GM23338 (cell line): Measurements from ENCODE around the gene NOP9.

Experiments
- CREB1 ChIP-seq: fragments of 250-450 bp; sonication (Bioruptor Pico); IDR thresholded peaks from 2 replicates; pipeline ENCODE4 v1.5.0; 2020; ENCODE audit warnings: low read depth, mild to moderate bottlenecking, moderate library complexity
- EZH2 ChIP-seq: fragments of 200-600 bp; sonication (generic); IDR thresholded peaks from one replicate; pipeline ENCODE4 v1.8.0; 2017; ENCODE audit warnings: antibody characterized with exemption, mild to moderate bottlenecking, low read depth; ENCODE audit not compliant: unreplicated experiment
- EZH2phosphoT487 ChIP-seq: fragments of 200-600 bp; sonication (generic); IDR thresholded peaks from one replicate; pipeline ENCODE4 v1.8.1; 2018; ENCODE audit warnings: antibody characterized with exemption; ENCODE audit not compliant: unreplicated experiment
- JUNB ChIP-seq: IDR thresholded peaks from one replicate; pipeline ENCODE4 v1.6.1; 2016; ENCODE audit warnings: antibody characterized with exemption; ENCODE audit not compliant: unreplicated experiment
- NANOG ChIP-seq: IDR thresholded peaks from 2 replicates; pipeline ENCODE4 v1.6.1; 2016; ENCODE audit warnings: antibody characterized with exemption, borderline replicate concordance
- POLR2AphosphoS5 ChIP-seq: IDR thresholded peaks from 2 replicates; pipeline ENCODE4 v1.6.1; 2016; ENCODE audit warnings: antibody characterized with exemption, low read depth
- STAT1 ChIP-seq: IDR thresholded peaks from one replicate; pipeline ENCODE4 v1.6.1; 2016; ENCODE audit warnings: antibody characterized with exemption; ENCODE audit not compliant: unreplicated experiment
- ZNF114 ChIP-seq: fragments of 250-450 bp; sonication (Bioruptor Pico); IDR thresholded peaks from 2 replicates; pipeline ENCODE4 v1.5.0; 2020; ENCODE audit warnings: mild to moderate bottlenecking, moderate library complexity
- ZNF331 ChIP-seq: fragments of 250-450 bp; sonication (Bioruptor Pico); IDR thresholded peaks from 2 replicates; pipeline ENCODE4 v1.5.0; 2020; ENCODE audit warnings: low read depth, mild to moderate bottlenecking, moderate library complexity
- TF ChIP-seq, protein P1 (sequence below), 2 experiments: fragments of 200-600 bp in 1 of 2; sonication (generic) in 1 of 2; conservative IDR thresholded peaks; 2 replicates each; pipeline versions ENCODE4 v1.5.1 to v1.6.1; 2016 to 2017; ENCODE audit warnings: antibody characterized with exemption in 2 of 2, low read depth in 2 of 2, mild to moderate bottlenecking in 2 of 2, moderate library complexity in 1 of 2
- TF ChIP-seq, protein P2 (sequence below): IDR thresholded peaks from one replicate; pipeline ENCODE4 v1.6.1; 2018; ENCODE audit warnings: antibody characterized with exemption; ENCODE audit not compliant: unreplicated experiment
- TF ChIP-seq, protein P3 (sequence below): IDR thresholded peaks from 2 replicates; pipeline ENCODE4 v1.6.1; 2016; ENCODE audit warnings: antibody characterized with exemption
- TF ChIP-seq, protein P4 (sequence below): fragments of 250-450 bp; sonication (Bioruptor Pico); IDR thresholded peaks from 2 replicates; pipeline ENCODE4 v1.5.0; 2020; ENCODE audit warnings: mild to moderate bottlenecking, moderate library complexity

DNA sequence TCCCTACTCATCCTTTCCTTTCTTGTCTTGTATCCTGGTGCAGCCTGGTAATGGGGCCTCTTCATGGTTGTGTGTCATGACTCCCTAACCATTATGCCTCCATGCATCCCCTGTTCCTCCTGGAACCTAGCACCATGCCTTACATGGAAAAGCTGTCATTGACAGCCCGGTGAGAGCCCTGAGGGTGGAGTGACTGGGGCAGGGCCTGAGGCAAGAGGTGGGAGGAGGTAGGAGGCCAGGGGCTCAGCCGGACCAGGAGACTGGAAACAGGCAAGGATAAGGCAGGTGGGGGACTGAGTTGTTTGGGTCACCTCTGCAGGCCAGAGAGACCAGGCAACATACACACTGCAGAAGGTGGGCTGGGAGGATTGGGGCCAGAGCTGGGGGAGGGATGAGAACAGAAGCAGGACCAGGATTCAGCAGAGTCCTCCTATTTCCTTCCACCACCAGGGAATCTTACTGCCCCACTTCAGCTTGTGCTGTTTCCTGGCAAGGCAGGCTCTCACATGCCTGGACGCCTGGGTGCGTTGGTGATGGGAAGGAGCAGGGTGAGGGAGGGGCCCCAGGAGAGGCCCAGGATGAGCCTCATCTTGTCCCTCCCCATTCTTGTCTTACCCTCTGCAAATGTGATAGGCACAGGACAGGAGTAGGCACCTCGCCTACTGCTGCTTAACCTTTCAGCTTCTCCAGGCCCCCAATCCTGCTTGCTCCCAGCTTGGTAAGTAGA lies 10.1 kb downstream of the NOP9 start, which contains the start of gene LTB4R2:
- TF ChIP-seq, protein P1, sequence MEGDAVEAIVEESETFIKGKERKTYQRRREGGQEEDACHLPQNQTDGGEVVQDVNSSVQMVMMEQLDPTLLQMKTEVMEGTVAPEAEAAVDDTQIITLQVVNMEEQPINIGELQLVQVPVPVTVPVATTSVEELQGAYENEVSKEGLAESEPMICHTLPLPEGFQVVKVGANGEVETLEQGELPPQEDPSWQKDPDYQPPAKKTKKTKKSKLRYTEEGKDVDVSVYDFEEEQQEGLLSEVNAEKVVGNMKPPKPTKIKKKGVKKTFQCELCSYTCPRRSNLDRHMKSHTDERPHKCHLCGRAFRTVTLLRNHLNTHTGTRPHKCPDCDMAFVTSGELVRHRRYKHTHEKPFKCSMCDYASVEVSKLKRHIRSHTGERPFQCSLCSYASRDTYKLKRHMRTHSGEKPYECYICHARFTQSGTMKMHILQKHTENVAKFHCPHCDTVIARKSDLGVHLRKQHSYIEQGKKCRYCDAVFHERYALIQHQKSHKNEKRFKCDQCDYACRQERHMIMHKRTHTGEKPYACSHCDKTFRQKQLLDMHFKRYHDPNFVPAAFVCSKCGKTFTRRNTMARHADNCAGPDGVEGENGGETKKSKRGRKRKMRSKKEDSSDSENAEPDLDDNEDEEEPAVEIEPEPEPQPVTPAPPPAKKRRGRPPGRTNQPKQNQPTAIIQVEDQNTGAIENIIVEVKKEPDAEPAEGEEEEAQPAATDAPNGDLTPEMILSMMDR (conservative IDR thresholded peaks at IDR 0.05; ENCODE audit: low read depth in 2 of 2): no peak
- TF ChIP-seq EZH2 (no peak), CREB1 (CRISPR knock-in tag) (no peak), POLR2AphosphoS5 (no peak), ZNF114 (CRISPR knock-in tag) (no peak), NANOG (no peak), STAT1 (no peak), JUNB (no peak), EZH2phosphoT487 (no peak), ZNF331 (CRISPR knock-in tag) (no peak)
- TF ChIP-seq, protein P2, sequence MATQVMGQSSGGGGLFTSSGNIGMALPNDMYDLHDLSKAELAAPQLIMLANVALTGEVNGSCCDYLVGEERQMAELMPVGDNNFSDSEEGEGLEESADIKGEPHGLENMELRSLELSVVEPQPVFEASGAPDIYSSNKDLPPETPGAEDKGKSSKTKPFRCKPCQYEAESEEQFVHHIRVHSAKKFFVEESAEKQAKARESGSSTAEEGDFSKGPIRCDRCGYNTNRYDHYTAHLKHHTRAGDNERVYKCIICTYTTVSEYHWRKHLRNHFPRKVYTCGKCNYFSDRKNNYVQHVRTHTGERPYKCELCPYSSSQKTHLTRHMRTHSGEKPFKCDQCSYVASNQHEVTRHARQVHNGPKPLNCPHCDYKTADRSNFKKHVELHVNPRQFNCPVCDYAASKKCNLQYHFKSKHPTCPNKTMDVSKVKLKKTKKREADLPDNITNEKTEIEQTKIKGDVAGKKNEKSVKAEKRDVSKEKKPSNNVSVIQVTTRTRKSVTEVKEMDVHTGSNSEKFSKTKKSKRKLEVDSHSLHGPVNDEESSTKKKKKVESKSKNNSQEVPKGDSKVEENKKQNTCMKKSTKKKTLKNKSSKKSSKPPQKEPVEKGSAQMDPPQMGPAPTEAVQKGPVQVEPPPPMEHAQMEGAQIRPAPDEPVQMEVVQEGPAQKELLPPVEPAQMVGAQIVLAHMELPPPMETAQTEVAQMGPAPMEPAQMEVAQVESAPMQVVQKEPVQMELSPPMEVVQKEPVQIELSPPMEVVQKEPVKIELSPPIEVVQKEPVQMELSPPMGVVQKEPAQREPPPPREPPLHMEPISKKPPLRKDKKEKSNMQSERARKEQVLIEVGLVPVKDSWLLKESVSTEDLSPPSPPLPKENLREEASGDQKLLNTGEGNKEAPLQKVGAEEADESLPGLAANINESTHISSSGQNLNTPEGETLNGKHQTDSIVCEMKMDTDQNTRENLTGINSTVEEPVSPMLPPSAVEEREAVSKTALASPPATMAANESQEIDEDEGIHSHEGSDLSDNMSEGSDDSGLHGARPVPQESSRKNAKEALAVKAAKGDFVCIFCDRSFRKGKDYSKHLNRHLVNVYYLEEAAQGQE: no peak
- TF ChIP-seq, protein P3, sequence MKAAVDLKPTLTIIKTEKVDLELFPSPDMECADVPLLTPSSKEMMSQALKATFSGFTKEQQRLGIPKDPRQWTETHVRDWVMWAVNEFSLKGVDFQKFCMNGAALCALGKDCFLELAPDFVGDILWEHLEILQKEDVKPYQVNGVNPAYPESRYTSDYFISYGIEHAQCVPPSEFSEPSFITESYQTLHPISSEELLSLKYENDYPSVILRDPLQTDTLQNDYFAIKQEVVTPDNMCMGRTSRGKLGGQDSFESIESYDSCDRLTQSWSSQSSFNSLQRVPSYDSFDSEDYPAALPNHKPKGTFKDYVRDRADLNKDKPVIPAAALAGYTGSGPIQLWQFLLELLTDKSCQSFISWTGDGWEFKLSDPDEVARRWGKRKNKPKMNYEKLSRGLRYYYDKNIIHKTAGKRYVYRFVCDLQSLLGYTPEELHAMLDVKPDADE: no peak
- TF ChIP-seq, protein P4, sequence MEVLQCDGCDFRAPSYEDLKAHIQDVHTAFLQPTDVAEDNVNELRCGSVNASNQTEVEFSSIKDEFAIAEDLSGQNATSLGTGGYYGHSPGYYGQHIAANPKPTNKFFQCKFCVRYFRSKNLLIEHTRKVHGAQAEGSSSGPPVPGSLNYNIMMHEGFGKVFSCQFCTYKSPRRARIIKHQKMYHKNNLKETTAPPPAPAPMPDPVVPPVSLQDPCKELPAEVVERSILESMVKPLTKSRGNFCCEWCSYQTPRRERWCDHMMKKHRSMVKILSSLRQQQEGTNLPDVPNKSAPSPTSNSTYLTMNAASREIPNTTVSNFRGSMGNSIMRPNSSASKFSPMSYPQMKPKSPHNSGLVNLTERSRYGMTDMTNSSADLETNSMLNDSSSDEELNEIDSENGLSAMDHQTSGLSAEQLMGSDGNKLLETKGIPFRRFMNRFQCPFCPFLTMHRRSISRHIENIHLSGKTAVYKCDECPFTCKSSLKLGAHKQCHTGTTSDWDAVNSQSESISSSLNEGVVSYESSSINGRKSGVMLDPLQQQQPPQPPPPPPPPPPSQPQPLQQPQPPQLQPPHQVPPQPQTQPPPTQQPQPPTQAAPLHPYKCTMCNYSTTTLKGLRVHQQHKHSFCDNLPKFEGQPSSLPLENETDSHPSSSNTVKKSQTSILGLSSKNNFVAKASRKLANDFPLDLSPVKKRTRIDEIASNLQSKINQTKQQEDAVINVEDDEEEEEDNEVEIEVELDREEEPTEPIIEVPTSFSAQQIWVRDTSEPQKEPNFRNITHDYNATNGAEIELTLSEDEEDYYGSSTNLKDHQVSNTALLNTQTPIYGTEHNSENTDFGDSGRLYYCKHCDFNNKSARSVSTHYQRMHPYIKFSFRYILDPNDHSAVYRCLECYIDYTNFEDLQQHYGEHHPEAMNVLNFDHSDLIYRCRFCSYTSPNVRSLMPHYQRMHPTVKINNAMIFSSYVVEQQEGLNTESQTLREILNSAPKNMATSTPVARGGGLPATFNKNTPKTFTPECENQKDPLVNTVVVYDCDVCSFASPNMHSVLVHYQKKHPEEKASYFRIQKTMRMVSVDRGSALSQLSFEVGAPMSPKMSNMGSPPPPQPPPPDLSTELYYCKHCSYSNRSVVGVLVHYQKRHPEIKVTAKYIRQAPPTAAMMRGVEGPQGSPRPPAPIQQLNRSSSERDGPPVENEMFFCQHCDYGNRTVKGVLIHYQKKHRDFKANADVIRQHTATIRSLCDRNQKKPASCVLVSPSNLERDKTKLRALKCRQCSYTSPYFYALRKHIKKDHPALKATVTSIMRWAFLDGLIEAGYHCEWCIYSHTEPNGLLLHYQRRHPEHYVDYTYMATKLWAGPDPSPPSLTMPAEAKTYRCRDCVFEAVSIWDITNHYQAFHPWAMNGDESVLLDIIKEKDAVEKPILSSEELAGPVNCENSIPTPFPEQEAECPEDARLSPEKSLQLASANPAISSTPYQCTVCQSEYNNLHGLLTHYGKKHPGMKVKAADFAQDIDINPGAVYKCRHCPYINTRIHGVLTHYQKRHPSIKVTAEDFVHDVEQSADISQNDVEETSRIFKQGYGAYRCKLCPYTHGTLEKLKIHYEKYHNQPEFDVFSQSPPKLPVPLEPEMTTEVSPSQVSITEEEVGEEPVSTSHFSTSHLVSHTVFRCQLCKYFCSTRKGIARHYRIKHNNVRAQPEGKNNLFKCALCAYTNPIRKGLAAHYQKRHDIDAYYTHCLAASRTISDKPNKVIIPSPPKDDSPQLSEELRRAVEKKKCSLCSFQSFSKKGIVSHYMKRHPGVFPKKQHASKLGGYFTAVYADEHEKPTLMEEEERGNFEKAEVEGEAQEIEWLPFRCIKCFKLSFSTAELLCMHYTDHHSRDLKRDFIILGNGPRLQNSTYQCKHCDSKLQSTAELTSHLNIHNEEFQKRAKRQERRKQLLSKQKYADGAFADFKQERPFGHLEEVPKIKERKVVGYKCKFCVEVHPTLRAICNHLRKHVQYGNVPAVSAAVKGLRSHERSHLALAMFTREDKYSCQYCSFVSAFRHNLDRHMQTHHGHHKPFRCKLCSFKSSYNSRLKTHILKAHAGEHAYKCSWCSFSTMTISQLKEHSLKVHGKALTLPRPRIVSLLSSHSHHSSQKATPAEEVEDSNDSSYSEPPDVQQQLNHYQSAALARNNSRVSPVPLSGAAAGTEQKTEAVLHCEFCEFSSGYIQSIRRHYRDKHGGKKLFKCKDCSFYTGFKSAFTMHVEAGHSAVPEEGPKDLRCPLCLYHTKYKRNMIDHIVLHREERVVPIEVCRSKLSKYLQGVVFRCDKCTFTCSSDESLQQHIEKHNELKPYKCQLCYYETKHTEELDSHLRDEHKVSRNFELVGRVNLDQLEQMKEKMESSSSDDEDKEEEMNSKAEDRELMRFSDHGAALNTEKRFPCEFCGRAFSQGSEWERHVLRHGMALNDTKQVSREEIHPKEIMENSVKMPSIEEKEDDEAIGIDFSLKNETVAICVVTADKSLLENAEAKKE (CRISPR knock-in tag): no peak
